Activated CD4-positive, alpha-beta T cell treated with anti-CD3 and anti-CD28 coated beads, Interleukin-2, amount 50 U/mL, for 24 hours (primary cell): ENCODE measurements around the gene GPC5.
"Not testable (repeated sequence)": the region's sequence is repeated elsewhere in the genome, so short reads cannot be mapped to it uniquely, and the experiment has no call there.

Experiments used
- DNase-seq, 2 donors: peaks; one replicate each; pipeline ENCODE4 v3.0.0-alpha.2; 2020; ENCODE audit warnings: low read depth in 1 of 2, low spot score in 1 of 2

GPC5 gene

GRCh38 chr13:92694047-92694446 is 1295.6 kb downstream of the GPC5 start:
- DNase-seq, result no peak

- not testable (repeated sequence) for DNase-seq
Measured at GRCh38 chr13:92695827-92696226, 1297.4 kb downstream of the GPC5 start.

GRCh38 chr13:92716749-92717148 is 1318.3 kb downstream of the GPC5 start:
- DNase-seq, result no peak

GRCh38 chr13:92717857-92718256 is 1319.4 kb downstream of the GPC5 start:
- no peak for DNase-seq

DNA sequence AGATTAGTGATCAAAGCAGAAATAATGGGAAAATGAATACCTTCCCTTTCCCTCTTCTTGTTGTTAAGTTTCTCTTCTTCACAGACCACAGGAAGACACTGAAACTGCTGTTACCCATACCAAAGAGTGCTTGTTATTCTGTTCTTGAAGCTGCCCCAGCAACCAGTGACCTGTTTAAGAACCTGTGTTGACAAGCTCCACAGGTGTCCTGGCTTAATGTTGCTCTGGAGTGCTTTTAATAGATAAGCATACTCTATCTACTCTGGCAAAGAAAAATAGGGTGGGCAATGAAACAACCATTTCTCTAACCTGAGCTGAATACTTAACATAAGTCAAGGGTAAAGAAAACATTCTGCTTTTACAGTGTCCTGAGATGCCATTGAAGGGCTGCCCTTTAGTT is 1321.4 kb downstream of the GPC5 start:
- DNase-seq, result no peak

- no peak for DNase-seq
Measured at GRCh38 chr13:92721620-92722019, 1323.2 kb downstream of the GPC5 start.

- DNase-seq, result no peak
Measured at GRCh38 chr13:92727118-92727517, 1328.7 kb downstream of the GPC5 start.

- no peak for DNase-seq
Measured at GRCh38 chr13:92734068-92734467, 1335.6 kb downstream of the GPC5 start.

GRCh38 chr13:92734545-92734944 is 1336.1 kb downstream of the GPC5 start:
- DNase-seq, result no peak

GRCh38 chr13:92735909-92736308 is 1337.5 kb downstream of the GPC5 start:
- no peak for DNase-seq

DNA sequence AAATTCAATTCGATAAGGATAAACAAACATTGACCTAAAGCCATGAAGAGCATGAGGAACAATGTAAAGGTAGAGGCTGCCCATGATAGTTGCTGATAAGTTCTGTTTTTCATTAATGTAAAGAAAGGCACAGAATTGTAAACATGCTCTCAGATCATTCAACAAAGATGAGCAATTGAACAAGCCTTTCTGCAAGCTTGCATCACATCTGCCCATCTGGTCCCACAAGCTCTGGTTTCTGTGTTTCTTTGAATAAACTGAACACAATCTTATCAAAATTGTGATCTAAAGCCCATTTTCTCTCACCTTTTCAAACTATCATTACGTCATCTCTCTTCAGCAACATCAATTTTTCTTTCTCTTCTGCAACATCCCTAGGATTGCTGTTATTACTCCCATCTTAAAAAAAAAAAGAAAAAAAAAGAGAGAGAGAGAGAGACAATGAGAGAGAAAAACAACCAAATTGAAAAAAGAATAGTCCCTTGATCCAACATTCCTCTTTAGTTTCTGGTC is 1340.9 kb downstream of the GPC5 start:
- no peak for DNase-seq

DNA sequence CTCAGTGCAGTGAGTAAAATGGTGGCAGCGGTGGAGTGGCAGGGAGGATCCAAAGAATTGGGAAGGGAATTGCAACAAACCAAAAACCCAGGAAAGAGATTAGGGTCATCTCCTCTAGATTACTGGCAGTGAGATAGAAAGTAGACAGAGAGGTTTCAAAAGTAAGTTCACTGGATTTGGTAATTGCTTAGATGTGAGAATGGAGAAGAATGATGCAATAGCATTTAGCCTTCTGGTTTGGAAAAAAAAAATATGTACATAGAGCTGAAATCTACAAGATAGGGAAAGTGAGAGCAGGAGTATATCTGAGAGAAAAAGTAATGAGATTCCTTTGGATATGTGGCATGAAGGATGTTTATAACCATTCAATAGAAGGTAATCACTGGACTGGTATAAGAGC is 1345.6 kb downstream of the GPC5 start:
- no peak for DNase-seq

GRCh38 chr13:92745258-92745657 is 1346.8 kb downstream of the GPC5 start:
- DNase-seq, result no peak

GRCh38 chr13:92752705-92753104 is 1354.3 kb downstream of the GPC5 start:
- DNase-seq, result not testable (repeated sequence)

DNA sequence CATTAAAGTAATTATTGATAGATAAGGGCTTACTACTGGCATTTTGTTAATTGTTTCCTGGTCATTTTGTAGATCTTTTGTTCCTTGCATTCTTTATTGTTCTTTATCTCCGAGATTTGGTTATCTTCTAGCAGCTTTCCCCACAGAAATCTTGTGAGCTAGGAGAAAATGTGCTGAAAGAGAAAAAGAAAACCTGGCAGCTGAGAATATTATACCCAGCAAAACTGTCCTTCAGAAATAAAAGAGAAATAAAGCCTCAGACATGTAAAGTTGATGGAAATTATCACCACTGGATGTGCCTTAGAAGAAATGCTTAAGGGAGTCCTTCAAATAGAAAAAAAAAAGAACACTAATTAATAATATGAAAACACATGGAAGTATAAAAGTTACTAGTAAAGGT is 1363.3 kb downstream of the GPC5 start:
- no peak for DNase-seq

DNA sequence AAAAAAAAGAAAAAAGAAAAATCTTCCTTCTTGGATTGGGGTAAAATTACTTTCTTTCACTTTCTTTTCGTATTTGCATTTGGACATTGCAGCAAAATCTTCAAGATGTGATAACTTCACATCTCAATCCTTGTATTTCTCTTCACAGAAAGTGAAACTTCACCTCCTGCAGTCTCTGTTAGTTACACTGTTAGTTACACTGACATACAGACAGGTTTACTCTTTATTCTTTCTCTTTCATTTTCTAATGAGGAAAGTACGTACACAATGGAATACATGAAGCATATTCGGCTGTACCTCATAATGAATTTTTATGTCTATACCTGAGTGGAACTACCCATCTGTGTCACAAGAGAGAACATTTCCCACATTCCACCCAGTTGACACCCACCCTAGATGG is 1369.0 kb downstream of the GPC5 start:
- no peak for DNase-seq

DNA sequence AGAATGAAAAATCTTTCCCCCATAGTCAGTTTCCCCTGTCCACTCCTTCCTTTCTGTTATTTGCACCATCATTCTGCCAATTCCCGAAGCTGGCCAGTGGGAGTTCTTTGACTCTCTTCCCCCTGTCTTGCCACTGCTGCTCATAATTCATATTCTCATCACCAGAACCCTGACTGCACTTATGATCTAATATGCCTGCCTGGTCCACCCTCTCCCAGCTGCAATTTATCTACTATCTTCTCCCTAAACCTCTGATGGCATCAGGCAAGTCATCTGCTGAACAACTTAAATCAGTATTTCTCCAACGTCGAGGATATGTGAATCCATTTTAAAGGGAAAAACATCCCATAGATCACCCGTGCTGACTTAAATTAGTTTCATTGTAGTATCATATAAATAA is 1370.2 kb downstream of the GPC5 start:
- no peak for DNase-seq

DNA sequence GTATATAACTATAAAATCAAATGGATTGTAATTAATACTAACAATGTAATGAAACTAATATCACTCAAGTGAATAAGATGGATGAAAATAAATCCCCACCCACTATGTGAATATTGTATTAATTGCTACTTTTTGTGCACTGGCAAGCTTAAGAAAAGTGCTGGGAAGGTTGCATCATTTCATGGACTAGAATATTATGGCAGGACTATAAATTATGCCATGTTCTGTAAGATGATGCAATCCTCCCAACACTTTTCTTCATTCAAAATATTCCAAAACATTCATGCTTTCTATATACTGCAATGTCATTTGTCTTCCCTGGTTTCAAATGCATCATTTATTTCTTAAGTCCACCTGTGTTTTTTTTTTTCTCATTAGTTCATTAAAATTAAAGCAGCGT is 1370.6 kb downstream of the GPC5 start:
- DNase-seq, result no peak

GRCh38 chr13:92775658-92776057 is 1377.2 kb downstream of the GPC5 start:
- no peak for DNase-seq

DNA sequence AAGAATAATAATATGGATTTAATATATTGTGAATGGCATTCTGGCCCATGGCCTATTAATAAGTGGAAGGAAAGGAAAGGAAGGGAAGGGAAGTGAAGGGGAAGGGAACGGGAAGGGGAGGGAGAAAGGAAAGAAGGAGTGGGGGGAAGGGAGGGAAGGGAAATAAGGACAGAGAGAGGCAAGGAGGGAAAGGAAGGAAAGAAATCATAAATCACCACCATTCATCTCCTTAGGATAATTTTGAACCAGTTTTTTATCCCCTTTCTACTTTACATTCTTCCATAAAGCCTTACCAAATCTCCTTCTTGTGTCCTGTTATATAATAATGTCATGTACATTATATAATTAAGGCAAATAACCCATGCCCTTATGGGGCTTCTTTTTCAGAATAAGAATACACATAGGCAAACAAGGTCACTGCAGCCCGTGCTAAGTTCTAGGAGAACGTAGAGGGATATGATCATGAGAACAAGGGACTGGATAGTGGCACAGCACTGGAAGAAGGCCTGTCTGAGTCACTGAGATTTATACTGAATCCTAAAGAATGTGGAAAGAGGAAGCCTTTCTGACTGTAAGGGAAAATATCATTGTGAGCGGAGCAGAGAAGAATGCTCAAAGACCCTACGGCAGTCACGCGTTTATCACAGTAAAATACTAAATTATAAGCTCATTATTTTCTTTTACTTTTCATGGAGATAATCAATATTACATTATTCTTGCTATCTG is 1383.7 kb downstream of the GPC5 start:
- DNase-seq, result no peak

DNA sequence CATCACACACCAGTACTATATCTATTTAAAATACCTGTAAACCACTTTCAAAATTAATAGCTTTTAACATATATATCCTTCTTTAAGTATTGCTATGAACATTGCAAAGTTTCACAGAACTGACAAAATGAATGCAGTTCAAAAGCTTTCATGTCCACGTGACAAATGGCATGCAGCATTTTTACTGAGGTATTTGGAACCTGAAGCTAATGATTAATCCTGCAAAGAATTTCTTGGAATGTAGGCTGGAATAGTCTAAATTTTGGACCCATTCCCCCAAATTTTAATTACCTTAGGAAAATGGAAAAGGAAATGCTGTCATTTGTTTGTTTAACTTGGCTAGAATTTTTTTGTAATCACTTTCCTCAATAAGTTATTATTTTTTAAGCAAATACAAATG is 1404.4 kb downstream of the GPC5 start:
- no peak for DNase-seq

- DNase-seq, result no peak
Measured at GRCh38 chr13:92804346-92804745, 1405.9 kb downstream of the GPC5 start.

- no peak for DNase-seq
Measured at GRCh38 chr13:92804926-92805325, 1406.5 kb downstream of the GPC5 start.
